GM12874 (cell line): ENCODE data around the gene DNAH11.

ENCODE experiments used
- CTCF ChIP-seq: IDR thresholded peaks from 2 replicates; pipeline ENCODE4 v1.5.1; 2011; ENCODE audit warnings: low read depth, mild to moderate bottlenecking, control low read depth, low read length, moderate library complexity; ENCODE audit not compliant: insufficient read depth

The DNAH11 gene

DNA sequence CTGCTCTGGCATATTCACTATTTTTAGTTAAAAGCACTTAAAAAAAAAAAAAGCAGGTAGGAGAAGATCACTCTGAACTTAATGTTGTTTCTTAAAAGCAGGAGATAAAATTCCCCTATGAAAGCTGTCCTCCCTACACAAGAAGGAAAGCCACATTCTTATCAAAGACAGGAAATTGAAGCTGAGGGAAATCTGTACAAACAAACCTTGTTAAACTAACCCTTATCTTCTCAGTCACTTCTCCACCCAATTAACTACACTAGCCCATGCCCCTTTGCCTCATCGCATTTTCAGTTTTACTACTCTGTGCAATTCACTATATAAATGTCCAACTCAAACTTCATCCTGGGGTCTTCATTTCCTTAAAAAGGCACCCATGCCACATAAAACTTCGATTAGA, 405.5 kb downstream of the DNAH11 start:
- no peak for TF ChIP-seq CTCF

- no peak for TF ChIP-seq CTCF
Observed at GRCh38 chr7:21948887-21949540, 406.2 kb downstream of the DNAH11 start.
